HG02610 (cell line): Measurements from ENCODE around the gene ARID4A.
"Not testable (repeated sequence)": the region's sequence is repeated elsewhere in the genome, so short reads cannot be mapped to it uniquely, and the experiment has no call there.

Experiments
- ATAC-seq: cut with Tn5 transposase; IDR thresholded peaks from one replicate; pipeline ENCODE4 v1.9.1; 2021; ENCODE audit warnings: mild to moderate bottlenecking, moderate library complexity; ENCODE audit not compliant: unreplicated experiment

Gene ARID4A

GRCh38 chr14:58288106-58288792, 10.1 kb upstream of the ARID4A start:
- ATAC-seq = no peak

GRCh38 chr14:58291646-58292045, 6.7 kb upstream of the ARID4A start:
- ATAC-seq = no peak

GRCh38 chr14:58292187-58292586, 6.2 kb upstream of the ARID4A start:
- ATAC-seq = no peak

- ATAC-seq = no peak
These were observed 4.2 kb upstream of the ARID4A start for GRCh38 chr14:58294201-58294600.

GRCh38 chr14:58296726-58297125, 1.6 kb upstream of the ARID4A start:
- no peak for ATAC-seq

GRCh38 chr14:58297412-58297761, 968 bp upstream of the ARID4A start:
- ATAC-seq = peak; percentile 2

GRCh38 chr14:58297762-58298476, 436 bp upstream of the ARID4A start:
- peak; percentile 89 for ATAC-seq

- ATAC-seq = no peak
These were observed 1.3 kb downstream of the ARID4A start for GRCh38 chr14:58299401-58300330.

- ATAC-seq = no peak
These were observed 3.1 kb downstream of the ARID4A start for GRCh38 chr14:58301416-58301815.

GRCh38 chr14:58305730-58306129, 7.4 kb downstream of the ARID4A start:
- ATAC-seq = no peak

- ATAC-seq = no peak
These were observed 9.4 kb downstream of the ARID4A start for GRCh38 chr14:58307597-58308316.

GRCh38 chr14:58309086-58309485, 10.7 kb downstream of the ARID4A start:
- no peak for ATAC-seq

GRCh38 chr14:58313699-58314098, 15.3 kb downstream of the ARID4A start:
- ATAC-seq = no peak

GRCh38 chr14:58315606-58316005, 17.3 kb downstream of the ARID4A start:
- ATAC-seq = no peak

GRCh38 chr14:58327019-58327418, 28.7 kb downstream of the ARID4A start:
- ATAC-seq = no peak

GRCh38 chr14:58331111-58331510, 32.8 kb downstream of the ARID4A start:
- ATAC-seq = peak; percentile 95

GRCh38 chr14:58332561-58332960, 34.2 kb downstream of the ARID4A start:
- no peak for ATAC-seq

- ATAC-seq = not testable (repeated sequence)
These were observed 41.3 kb downstream of the ARID4A start for GRCh38 chr14:58339666-58340065.

- no peak for ATAC-seq
These were observed 42.9 kb downstream of the ARID4A start for GRCh38 chr14:58341152-58341748.

- ATAC-seq = not testable (repeated sequence)
These were observed 45.2 kb downstream of the ARID4A start for GRCh38 chr14:58343535-58343934.
